BLaER1 (cell line): ENCODE data around the gene PLXNA3.

Source experiments
- H3K27ac ChIP-seq: shearing (Covaris generic); formaldehyde crosslinking; 2 replicates; pipeline ENCODE4 v1.8.1; 2022
- H3K27me3 ChIP-seq: shearing (Covaris generic); formaldehyde crosslinking; 2 replicates; pipeline ENCODE4 v1.8.1; 2022
- H3K36me3 ChIP-seq: shearing (Covaris generic); formaldehyde crosslinking; 2 replicates; pipeline ENCODE4 v1.8.1; 2022
- H3K4me1 ChIP-seq: shearing (Covaris generic); formaldehyde crosslinking; 2 replicates; pipeline ENCODE4 v1.8.1; 2022
- H3K4me2 ChIP-seq: shearing (Covaris generic); formaldehyde crosslinking; 2 replicates; pipeline ENCODE4 v1.8.1; 2022
- H3K4me3 ChIP-seq: shearing (Covaris generic); formaldehyde crosslinking; 2 replicates; pipeline ENCODE4 v1.8.1; 2022
- H3K9ac ChIP-seq: shearing (Covaris generic); formaldehyde crosslinking; 2 replicates; pipeline ENCODE4 v1.8.1; 2022
- H3K9me3 ChIP-seq: shearing (Covaris generic); formaldehyde crosslinking; 2 replicates; pipeline ENCODE4 v1.8.1; 2022
- H4K20me1 ChIP-seq: shearing (Covaris generic); formaldehyde crosslinking; 2 replicates; pipeline ENCODE4 v1.8.1; 2022
- Cebpa-rat ChIP-seq: shearing (Covaris generic); IDR thresholded peaks from 2 replicates; pipeline ENCODE4 v1.8.1; 2022

PLXNA3 gene

DNA sequence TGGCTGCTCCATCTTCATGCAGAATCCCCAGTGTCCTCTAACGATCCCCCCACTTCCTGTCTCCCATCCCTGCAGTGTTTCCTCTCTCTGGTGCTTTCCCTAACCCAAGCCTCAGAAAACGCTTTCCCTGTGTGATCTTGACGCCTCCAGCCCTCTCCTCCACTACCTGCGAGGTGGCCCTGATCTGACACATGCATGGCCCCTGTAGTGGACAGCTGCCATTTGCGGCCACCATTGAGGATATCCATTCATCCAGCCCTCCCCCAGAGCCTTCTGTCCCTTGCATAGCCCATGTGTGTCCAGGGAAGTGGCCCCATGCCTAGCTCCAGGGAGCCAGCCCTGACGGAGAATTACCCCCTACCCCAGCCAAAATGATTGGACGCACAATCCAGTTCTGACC is 25.2 kb downstream of the PLXNA3 start:
- peak overlapping the region; percentile 29; the same call in 1 of the 2 replicates for H3K9ac ChIP-seq
- H3K27ac ChIP-seq = peak overlapping the region; percentile 38
- peaks cover 48% of the 10 kb centered on the region for H3K27me3 ChIP-seq
- H4K20me1 ChIP-seq = peaks cover 40% of the 10 kb centered on the region
- peaks cover 27% of the 10 kb centered on the region for H3K36me3 ChIP-seq
- no peak for TF ChIP-seq Cebpa-rat
- peaks cover 56% of the 10 kb centered on the region for H3K4me1 ChIP-seq
- H3K4me2 ChIP-seq = peak overlapping the region; percentile 77
- no peak overlapping the region for H3K4me3 ChIP-seq
- H3K9me3 ChIP-seq = peaks cover 25% of the 10 kb centered on the region

DNA sequence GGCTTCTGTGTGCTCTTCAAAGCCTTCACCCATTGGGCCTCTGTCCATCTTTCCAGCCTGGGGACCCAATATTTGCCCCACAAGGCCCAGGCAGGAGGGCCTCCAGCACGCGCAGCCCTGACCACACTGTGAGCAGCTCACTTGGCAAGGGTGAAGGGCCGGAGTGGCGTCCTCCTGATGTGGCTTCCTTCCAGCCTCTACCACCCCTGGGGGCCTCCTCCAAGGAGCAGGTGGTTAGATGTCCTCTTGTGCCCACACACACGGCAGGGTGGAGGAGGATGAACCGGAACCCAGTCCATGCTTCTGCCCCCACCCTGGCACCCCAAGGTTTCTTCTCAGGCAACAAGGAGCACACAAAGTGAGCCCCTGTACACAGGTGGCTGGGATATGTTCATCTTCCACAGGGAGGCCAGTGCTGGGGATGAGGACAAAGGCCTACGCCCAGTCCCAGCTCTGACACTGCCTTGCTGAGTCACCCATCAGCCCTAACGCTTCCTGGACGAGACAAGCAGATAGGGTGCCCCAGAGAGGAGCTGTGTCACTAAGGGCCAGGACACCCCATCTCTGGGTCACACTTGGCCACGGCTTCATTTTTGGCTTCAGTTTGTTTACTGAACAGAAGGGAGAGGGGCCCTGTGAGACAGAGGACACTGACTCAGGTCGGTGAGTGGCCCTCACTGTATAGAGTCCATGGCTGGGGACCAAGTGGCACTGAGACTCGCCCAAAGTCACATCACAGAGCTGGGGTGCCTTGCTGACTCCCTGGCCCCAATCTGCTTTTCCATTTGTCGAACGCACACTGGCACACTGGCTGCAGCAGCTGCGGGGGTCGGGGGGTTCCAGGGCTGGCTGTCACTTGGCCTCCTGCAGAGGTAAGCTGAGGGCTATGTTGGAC is 26.4 kb downstream of the PLXNA3 start:
- TF ChIP-seq Cebpa-rat = no peak
- H3K27me3 ChIP-seq = peaks cover 45% of the 10 kb centered on the region
- H3K9me3 ChIP-seq = peaks cover 32% of the 10 kb centered on the region
- 0 out of 2 replicates have a peak overlapping the region, but pooled peaks have one; percentile 86 for H3K9ac ChIP-seq
- peak overlapping the region; percentile 77 for H3K4me2 ChIP-seq
- H4K20me1 ChIP-seq = peaks cover 40% of the 10 kb centered on the region
- H3K4me1 ChIP-seq = peaks cover 58% of the 10 kb centered on the region
- 0 out of 2 replicates have a peak overlapping the region, but pooled peaks have one; percentile 2 for H3K27ac ChIP-seq
- H3K4me3 ChIP-seq = peak overlapping the region; percentile 80
- H3K36me3 ChIP-seq = peaks cover 30% of the 10 kb centered on the region

- Histone ChIP-seq H3K4me1 (peaks cover 56% of the 10 kb centered on the region), H3K27me3 (peaks cover 40% of the 10 kb centered on the region), H4K20me1 (peaks cover 40% of the 10 kb centered on the region), H3K9ac (peak overlapping the region; percentile 86), H3K9me3 (peaks cover 32% of the 10 kb centered on the region), H3K36me3 (peaks cover 30% of the 10 kb centered on the region), H3K4me3 (peak overlapping the region; percentile 80), H3K27ac (peak overlapping the region; percentile 88), H3K4me2 (peak overlapping the region; percentile 77)
- TF ChIP-seq Cebpa-rat = no peak
Observed at GRCh38 chrX:154485150-154486051, 27.3 kb downstream of the PLXNA3 start.

GRCh38 chrX:154486052-154486395 is 27.9 kb downstream of the PLXNA3 start:
- Histone ChIP-seq H3K27me3 (peaks cover 34% of the 10 kb centered on the region), H4K20me1 (peaks cover 40% of the 10 kb centered on the region), H3K4me1 (peaks cover 56% of the 10 kb centered on the region), H3K4me2 (peak overlapping the region; percentile 77), H3K36me3 (peaks cover 30% of the 10 kb centered on the region), H3K27ac (peak overlapping the region; percentile 88), H3K9ac (peak overlapping the region; percentile 86), H3K9me3 (peaks cover 32% of the 10 kb centered on the region), H3K4me3 (peak overlapping the region; percentile 80)
- TF ChIP-seq Cebpa-rat = no peak

- Histone ChIP-seq H3K27me3 (peaks cover 30% of the 10 kb centered on the region), H3K4me1 (peaks cover 61% of the 10 kb centered on the region), H3K9me3 (peaks cover 32% of the 10 kb centered on the region), H4K20me1 (peaks cover 40% of the 10 kb centered on the region), H3K36me3 (peaks cover 30% of the 10 kb centered on the region), H3K9ac (peak within 1 kb of the TSS; percentile 86), H3K27ac (peak within 1 kb of the TSS; percentile 88), H3K4me2 (peak within 1 kb of the TSS; percentile 77), H3K4me3 (peak within 1 kb of the TSS; percentile 80)
- no peak for TF ChIP-seq Cebpa-rat
Observed at GRCh38 chrX:154486396-154487207, 28.5 kb downstream of the PLXNA3 start, which contains the start of gene UBL4A. UBL4A (minus strand) TSS chrX:154486615; CDS start chrX:154486584, 31 bp downstream.

GRCh38 chrX:154487518-154488290 is 29.6 kb downstream of the PLXNA3 start:
- TF ChIP-seq Cebpa-rat = no peak
- peaks cover 21% of the 10 kb centered on the region for H3K27me3 ChIP-seq
- peak overlapping the region; percentile 67 for H3K4me2 ChIP-seq
- peaks cover 32% of the 10 kb centered on the region for H3K9me3 ChIP-seq
- H3K4me3 ChIP-seq = 0 out of 2 replicates have a peak overlapping the region, but pooled peaks have one; percentile 80
- peaks cover 53% of the 10 kb centered on the region for H3K4me1 ChIP-seq
- H3K36me3 ChIP-seq = peaks cover 30% of the 10 kb centered on the region
- no peak overlapping the region for H3K9ac ChIP-seq
- no peak overlapping the region for H3K27ac ChIP-seq
- H4K20me1 ChIP-seq = peaks cover 34% of the 10 kb centered on the region

GRCh38 chrX:154488336-154489075 is 30.4 kb downstream of the PLXNA3 start:
- no peak for TF ChIP-seq Cebpa-rat
- Histone ChIP-seq H3K36me3 (peaks cover 29% of the 10 kb centered on the region), H3K4me1 (peaks cover 45% of the 10 kb centered on the region), H3K27me3 (peaks cover 14% of the 10 kb centered on the region), H3K27ac (no peak overlapping the region), H3K9me3 (peaks cover 32% of the 10 kb centered on the region), H3K4me3 (no peak overlapping the region), H3K4me2 (0 out of 2 replicates have a peak overlapping the region, but pooled peaks have one; percentile 80), H4K20me1 (peaks cover 26% of the 10 kb centered on the region), H3K9ac (no peak overlapping the region)

DNA sequence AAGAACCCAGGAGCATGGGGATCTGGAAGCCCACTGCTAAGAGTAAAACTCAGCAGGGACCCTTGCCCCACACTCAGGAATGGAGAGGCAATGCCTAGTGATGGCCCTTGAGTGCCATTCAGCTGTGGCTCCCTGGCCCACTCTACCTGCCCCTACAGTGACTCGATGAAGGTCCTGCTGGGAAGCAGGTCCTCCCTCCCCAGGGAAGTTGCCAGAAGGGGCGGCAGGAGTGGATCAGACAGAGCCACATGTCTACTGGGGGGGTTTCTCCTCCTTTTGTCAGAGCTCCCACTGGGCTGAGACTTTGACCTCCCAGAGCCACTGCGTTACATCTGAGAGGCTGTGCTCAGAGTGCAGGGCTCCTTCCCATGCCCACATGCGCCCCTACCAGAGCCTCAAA is 31.1 kb downstream of the PLXNA3 start:
- Histone ChIP-seq H3K27me3 (peaks cover 7% of the 10 kb centered on the region; the same call in 1 of the 2 replicates), H3K4me2 (peak overlapping the region; percentile 80), H4K20me1 (peaks cover 20% of the 10 kb centered on the region), H3K27ac (no peak overlapping the region), H3K4me3 (peak overlapping the region; percentile 75; the same call in 1 of the 2 replicates), H3K36me3 (peaks cover 23% of the 10 kb centered on the region), H3K9me3 (peaks cover 32% of the 10 kb centered on the region), H3K9ac (no peak overlapping the region), H3K4me1 (peaks cover 39% of the 10 kb centered on the region)
- no peak for TF ChIP-seq Cebpa-rat
